Liver (tissue), 9 donors: ENCODE measurements around the gene CHAF1B. TPM values are rescaled to one million over a fixed set of nuclear protein-coding genes. Genes with fewer than 3 reads are reported as not detected.

Experiments
- DNase-seq: peaks from one replicate; pipeline ENCODE4 v3.0.0-alpha.2; 2017; ENCODE audit warnings: low spot score
- H3K27ac ChIP-seq, 2 donors: one replicate each; pipeline ENCODE4 v1.7.0; 2013; ENCODE audit warnings: inconsistent platforms in 2 of 2, low read length in 2 of 2, control low read depth in 1 of 2, low read depth in 1 of 2, mild to moderate bottlenecking in 1 of 2
- H3K27me3 ChIP-seq, 4 donors: one replicate each; pipeline versions ENCODE4 v1.6.1 to v1.7.0; 2013; ENCODE audit warnings: low read length in 3 of 4, inconsistent platforms in 1 of 4, mild to moderate bottlenecking in 1 of 4, moderate library complexity in 1 of 4; ENCODE audit not compliant: control insufficient read depth in 4 of 4, insufficient read depth in 4 of 4
- H3K36me3 ChIP-seq, 4 donors: one replicate each; pipeline versions ENCODE4 v1.6.1 to v1.7.0; 2013; ENCODE audit warnings: low read length in 3 of 4, mild to moderate bottlenecking in 3 of 4, low read depth in 1 of 4, moderate library complexity in 1 of 4; ENCODE audit not compliant: control insufficient read depth in 4 of 4, insufficient read depth in 3 of 4
- H3K4me1 ChIP-seq, 4 donors: one replicate each; pipeline versions ENCODE4 v1.6.1 to v1.7.0; 2013; ENCODE audit warnings: low read length in 3 of 4, mild to moderate bottlenecking in 3 of 4, moderate library complexity in 1 of 4; ENCODE audit not compliant: control insufficient read depth in 4 of 4, insufficient read depth in 4 of 4
- H3K4me3 ChIP-seq, 3 donors: one replicate each; pipeline versions ENCODE4 v1.6.1 to v1.7.0; 2013; ENCODE audit warnings: low read length in 3 of 3, control low read depth in 1 of 3, low read depth in 1 of 3, mild to moderate bottlenecking in 1 of 3
- H3K9ac ChIP-seq, 2 donors: one replicate each; pipeline ENCODE4 v1.7.0; 2013; ENCODE audit warnings: low read length in 2 of 2, mild to moderate bottlenecking in 2 of 2, moderate library complexity in 2 of 2, control low read depth in 1 of 2, low read depth in 1 of 2
- H3K9me3 ChIP-seq, 4 donors: one replicate each; pipeline versions ENCODE4 v1.6.1 to v1.7.0; 2013; ENCODE audit warnings: low read length in 3 of 4; ENCODE audit not compliant: control insufficient read depth in 4 of 4
- ATF3 ChIP-seq: IDR thresholded peaks from 2 replicates; pipeline ENCODE4 v1.6.1; 2016; ENCODE audit warnings: antibody characterized with exemption
- CTCF ChIP-seq: fragments of 150-350 bp; IDR thresholded peaks from 2 replicates; pipeline ENCODE4 v1.5.1; 2017; ENCODE audit warnings: improper control_type of control experiment, low read depth, low read length; ENCODE audit not compliant: missing input control
- FOXA1 ChIP-seq: IDR thresholded peaks from 2 replicates; pipeline ENCODE4 v1.6.1; 2016; ENCODE audit warnings: antibody characterized with exemption
- FOXA2 ChIP-seq: IDR thresholded peaks from 2 replicates; pipeline ENCODE4 v1.6.1; 2016; ENCODE audit warnings: antibody characterized with exemption
- GABPA ChIP-seq, 2 donors: IDR thresholded peaks in 1 of 2; conservative IDR thresholded peaks in 1 of 2; 2 replicates each; pipeline ENCODE4 v1.6.1; 2016; ENCODE audit warnings: antibody characterized with exemption in 2 of 2, mild to moderate bottlenecking in 1 of 2, moderate library complexity in 1 of 2
- HNF4A ChIP-seq, 2 donors: conservative IDR thresholded peaks; 2 replicates each; pipeline ENCODE4 v1.6.1; 2016; ENCODE audit warnings: antibody characterized with exemption in 2 of 2, mild to moderate bottlenecking in 2 of 2
- HNF4G ChIP-seq: IDR thresholded peaks from 2 replicates; pipeline ENCODE4 v1.6.1; 2016; ENCODE audit warnings: antibody characterized with exemption
- MAX ChIP-seq: IDR thresholded peaks from 2 replicates; pipeline ENCODE4 v1.6.1; 2016; ENCODE audit warnings: antibody characterized with exemption
- RAD21 ChIP-seq, 2 donors: IDR thresholded peaks; 2 replicates each; pipeline ENCODE4 v1.6.1; 2016; ENCODE audit warnings: antibody characterized with exemption in 2 of 2, mild to moderate bottlenecking in 2 of 2
- REST ChIP-seq: IDR thresholded peaks from 2 replicates; pipeline ENCODE4 v1.6.1; 2016; ENCODE audit warnings: antibody characterized with exemption, mild to moderate bottlenecking
- RXRA ChIP-seq, 2 donors: IDR thresholded peaks; 2 replicates each; pipeline ENCODE4 v1.6.1; 2017 to 2018; ENCODE audit warnings: antibody characterized with exemption in 2 of 2, mild to moderate bottlenecking in 1 of 2
- SP1 ChIP-seq: IDR thresholded peaks from 2 replicates; pipeline ENCODE4 v1.6.1; 2018; ENCODE audit warnings: antibody characterized with exemption, mild to moderate bottlenecking
- TAF1 ChIP-seq: conservative IDR thresholded peaks from 2 replicates; pipeline ENCODE4 v1.6.1; 2016; ENCODE audit warnings: antibody characterized with exemption, mild to moderate bottlenecking
- YY1 ChIP-seq: IDR thresholded peaks from 2 replicates; pipeline ENCODE4 v1.6.1; 2016; ENCODE audit warnings: antibody characterized with exemption, mild to moderate bottlenecking
- ZBTB33 ChIP-seq: IDR thresholded peaks from 2 replicates; pipeline ENCODE4 v1.6.1; 2016; ENCODE audit warnings: antibody characterized with exemption
- WGBS: extraction: QIAGEN DNeasy Blood & Tissue Kit; methylation state at CpG from one replicate; pipeline ENCODE4 v1.1.7; 2013; 5-methylcytosine and 5-hydroxymethylcytosine counted together
- polyA plus RNA-seq, 2 donors: library from polyadenylated mRNA; stranded (reverse) in 1 of 2; unstranded in 1 of 2; fragments of 200-250 nt in 1 of 2; fragments of >200 nt in 1 of 2; fragmentation: Nextera tagmentation in 1 of 2; extraction: Ambion mirVana in 1 of 2; gene quantifications; one replicate each; pipeline versions ENCODE4 v1.2.1 to v1.2.3, GENCODE V29; 2013 to 2015
- total RNA-seq, 2 donors: library from RNA; depleted of rRNA; stranded (reverse); fragments of >200 nt; gene quantifications; one replicate each; pipeline ENCODE4 v1.2.3, GENCODE V29; 2014
- donor health status: healthy.
- donor health status: healthy.
- donor health status: healthy.
- donor health status: healthy.
- donor health status: healthy.

The CHAF1B gene
- total RNA-seq (1 to 10 TPM in 1 of 2 donors, under 1 TPM in 1; 0.33 to 2.7 TPM), polyA plus RNA-seq (under 1 TPM; 0.46 to 0.53 TPM)

GRCh38 chr21:36385233-36386030 lies at the start of gene CHAF1B:
Gene CHAF1B (plus strand): TSS chr21:36385392. CDS start chr21:36386137, 745 bp downstream.
- Histone ChIP-seq H3K9ac (no peak within 1 kb of the TSS), H3K4me1 (peaks cover 0 to 12% (median 3%) of the 10 kb centered on the region in 4 donors), H3K9me3 (no peaks in the 10 kb centered on the region), H3K27me3 (no peaks in the 10 kb centered on the region), H3K27ac (no peak within 1 kb of the TSS), H3K4me3 (peak within 1 kb of the TSS in 2 of 3 donors; percentile 56 to 89), H3K36me3 (peaks cover 0 to 2% (median 0%) of the 10 kb centered on the region in 4 donors)
- peak; percentile 89 for DNase-seq
- TF ChIP-seq CTCF (no peak), ATF3 (no peak), REST (no peak), YY1 (no peak), RXRA (IDR thresholded peaks at IDR 0.05) (no peak), HNF4G (no peak), HNF4A (conservative IDR thresholded peaks at IDR 0.05) (no peak), SP1 (no peak), FOXA2 (no peak), TAF1 (no peak)
- WGBS = 2% methylated on average over 77 of the region's 77 CpGs

GRCh38 chr21:36337099-36337509 lies 48.1 kb upstream of the CHAF1B start:
- peaks cover 7 to 55% (median 42%) of the 10 kb centered on the region in 4 donors for H3K36me3 ChIP-seq
- no peak overlapping the region for H3K27ac ChIP-seq
- no peak overlapping the region for H3K9ac ChIP-seq
- no peaks in the 10 kb centered on the region for H3K9me3 ChIP-seq
- no peak overlapping the region for H3K4me3 ChIP-seq
- no peak for DNase-seq
- WGBS = 92% methylated on average over 3 of the region's 3 CpGs
- H3K27me3 ChIP-seq = no peaks in the 10 kb centered on the region
- peaks cover 0 to 5% (median 1%) of the 10 kb centered on the region in 4 donors for H3K4me1 ChIP-seq
- TF ChIP-seq RAD21 (IDR thresholded peaks at IDR 0.05) (no peak), REST (no peak), CTCF (no peak), HNF4G (no peak), ZBTB33 (no peak), MAX (no peak), FOXA1 (no peak), YY1 (no peak), SP1 (no peak), TAF1 (no peak), HNF4A (conservative IDR thresholded peaks at IDR 0.05) (no peak), GABPA (IDR thresholded peaks at IDR 0.05 in 1 of 2, conservative IDR thresholded peaks at IDR 0.05 in 1 of 2) (no peak), FOXA2 (no peak)
